Measurements from ENCODE around the gene SAP130.

DNA sequence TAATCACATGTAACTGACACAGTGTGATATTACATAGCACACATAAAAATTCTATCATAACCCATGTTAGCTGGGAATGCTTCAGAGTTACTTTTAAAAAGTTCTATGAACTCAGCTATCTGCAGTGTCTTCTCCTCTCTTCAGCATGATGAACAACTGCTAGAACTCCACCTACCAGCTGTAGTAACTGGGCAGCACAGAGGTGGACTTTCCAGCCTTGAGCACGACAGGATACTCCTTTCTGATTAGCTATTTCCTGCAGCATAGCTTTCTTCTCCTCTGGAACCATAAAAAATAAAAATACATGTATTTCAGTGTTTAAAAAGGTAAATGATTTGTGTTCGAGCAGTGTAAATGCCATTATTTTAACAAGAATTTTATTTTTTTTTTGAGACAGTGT lies 82.6 kb downstream of the SAP130 start:
- TF ChIP-seq, protein P1, sequence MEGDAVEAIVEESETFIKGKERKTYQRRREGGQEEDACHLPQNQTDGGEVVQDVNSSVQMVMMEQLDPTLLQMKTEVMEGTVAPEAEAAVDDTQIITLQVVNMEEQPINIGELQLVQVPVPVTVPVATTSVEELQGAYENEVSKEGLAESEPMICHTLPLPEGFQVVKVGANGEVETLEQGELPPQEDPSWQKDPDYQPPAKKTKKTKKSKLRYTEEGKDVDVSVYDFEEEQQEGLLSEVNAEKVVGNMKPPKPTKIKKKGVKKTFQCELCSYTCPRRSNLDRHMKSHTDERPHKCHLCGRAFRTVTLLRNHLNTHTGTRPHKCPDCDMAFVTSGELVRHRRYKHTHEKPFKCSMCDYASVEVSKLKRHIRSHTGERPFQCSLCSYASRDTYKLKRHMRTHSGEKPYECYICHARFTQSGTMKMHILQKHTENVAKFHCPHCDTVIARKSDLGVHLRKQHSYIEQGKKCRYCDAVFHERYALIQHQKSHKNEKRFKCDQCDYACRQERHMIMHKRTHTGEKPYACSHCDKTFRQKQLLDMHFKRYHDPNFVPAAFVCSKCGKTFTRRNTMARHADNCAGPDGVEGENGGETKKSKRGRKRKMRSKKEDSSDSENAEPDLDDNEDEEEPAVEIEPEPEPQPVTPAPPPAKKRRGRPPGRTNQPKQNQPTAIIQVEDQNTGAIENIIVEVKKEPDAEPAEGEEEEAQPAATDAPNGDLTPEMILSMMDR (IDR thresholded peaks at IDR 0.05), result no peak
- TF ChIP-seq POLR2A (IDR thresholded peaks at IDR 0.05) (no peak), EP300 (IDR thresholded peaks at IDR 0.05) (no peak)
